HepG2 (cell line): ENCODE data around the gene TST. TPM values are rescaled to one million over a fixed set of nuclear protein-coding genes. Genes with fewer than 3 reads are reported as not detected.
A peak's percentile ranks its signal among the peaks of the same experiment; 100 is the strongest.

Experiments
- ARID3A ChIP-seq: IDR thresholded peaks from 2 replicates; pipeline ENCODE4 v1.6.1; 2012; ENCODE audit warnings: low read depth, low read length, improper control_type of control experiment
- ATF5 ChIP-seq: sonication (generic); formaldehyde crosslinking; IDR thresholded peaks from 2 replicates; pipeline ENCODE4 v1.4.0; 2020; ENCODE audit warnings: mild to moderate bottlenecking, low read depth, missing genetic modification reagents
- DMTF1 ChIP-seq: sonication (generic); formaldehyde crosslinking; IDR thresholded peaks from 2 replicates; pipeline ENCODE4 v1.4.0; 2020; ENCODE audit warnings: mild to moderate bottlenecking, missing genetic modification reagents
- ELF3 ChIP-seq: IDR thresholded peaks from 2 replicates; pipeline ENCODE4 v1.6.1; 2016; ENCODE audit warnings: missing genetic modification reagents, missing compliant biosample characterization
- FOXA3 ChIP-seq: IDR thresholded peaks from 2 replicates; pipeline ENCODE4 v1.6.1; 2016; ENCODE audit warnings: missing genetic modification reagents, missing compliant biosample characterization
- HINFP ChIP-seq: sonication (generic); formaldehyde crosslinking; IDR thresholded peaks from 2 replicates; pipeline ENCODE4 v1.4.0; 2020; ENCODE audit warnings: low read depth, mild to moderate bottlenecking, missing genetic modification reagents
- IRF2 ChIP-seq: IDR thresholded peaks from 2 replicates; pipeline ENCODE4 v1.6.1; 2018; ENCODE audit warnings: missing genetic modification reagents, missing compliant biosample characterization
- KDM3A ChIP-seq: IDR thresholded peaks from 2 replicates; pipeline ENCODE4 v1.6.1; 2018; ENCODE audit warnings: low read depth, missing compliant biosample characterization
- NFE2L1 ChIP-seq: sonication (generic); formaldehyde crosslinking; IDR thresholded peaks from 2 replicates; pipeline ENCODE4 v1.4.0; 2020; ENCODE audit warnings: missing genetic modification reagents, mild to moderate bottlenecking, borderline replicate concordance
- NR1H2 ChIP-seq: sonication (generic); formaldehyde crosslinking; IDR thresholded peaks from 2 replicates; pipeline ENCODE4 v1.8.1; 2022; ENCODE audit warnings: low read depth, missing genetic modification reagents, borderline replicate concordance
- SNRNP70 ChIP-seq: fragments of 200-400 bp; formaldehyde crosslinking; IDR thresholded peaks from 2 replicates; pipeline ENCODE4 v1.6.1; 2017; ENCODE audit warnings: mild to moderate bottlenecking, low read depth, low read length, moderate library complexity
- STAG1 ChIP-seq: sonication (generic); formaldehyde crosslinking; IDR thresholded peaks from 2 replicates; pipeline ENCODE4 v1.4.0; 2020; ENCODE audit warnings: missing genetic modification reagents
- U2AF2 ChIP-seq: fragments of 200-400 bp; formaldehyde crosslinking; IDR thresholded peaks from 2 replicates; pipeline ENCODE4 v1.6.1; 2017; ENCODE audit warnings: low read depth, mild to moderate bottlenecking, low read length
- ZBTB34 ChIP-seq: sonication (generic); formaldehyde crosslinking; IDR thresholded peaks from 2 replicates; pipeline ENCODE4 v1.8.0; 2022; ENCODE audit warnings: mild to moderate bottlenecking, missing genetic modification reagents
- ZFAT ChIP-seq: sonication (generic); formaldehyde crosslinking; conservative IDR thresholded peaks from 2 replicates; pipeline ENCODE4 v1.8.1; 2023; ENCODE audit warnings: missing genetic modification reagents, inconsistent platforms
- ZFP36 ChIP-seq: fragments of 150-350 bp; IDR thresholded peaks from 2 replicates; pipeline ENCODE4 v1.6.1; 2018; ENCODE audit warnings: borderline replicate concordance, low read length, low read depth; ENCODE audit not compliant: partially characterized antibody
- ZNF33A ChIP-seq: sonication (generic); formaldehyde crosslinking; IDR thresholded peaks from 2 replicates; pipeline ENCODE4 v1.5.1; 2020; ENCODE audit warnings: missing genetic modification reagents, mild to moderate bottlenecking, moderate library complexity, borderline replicate concordance
- ZNF589 ChIP-seq: sonication (generic); formaldehyde crosslinking; conservative IDR thresholded peaks from 2 replicates; pipeline ENCODE4 v1.8.0; 2022; ENCODE audit warnings: mild to moderate bottlenecking, moderate library complexity, missing genetic modification reagents
- ZNF652 ChIP-seq: IDR thresholded peaks from 2 replicates; pipeline ENCODE4 v1.6.1; 2016; ENCODE audit warnings: low read depth, borderline replicate concordance
- ZNF709 ChIP-seq: sonication (generic); formaldehyde crosslinking; IDR thresholded peaks from 2 replicates; pipeline ENCODE4 v1.5.0; 2020; ENCODE audit warnings: mild to moderate bottlenecking, missing genetic modification reagents
- ZNF772 ChIP-seq: sonication (generic); formaldehyde crosslinking; IDR thresholded peaks from 2 replicates; pipeline ENCODE4 v1.5.0; 2020; ENCODE audit warnings: mild to moderate bottlenecking, missing genetic modification reagents
- ZNF788 ChIP-seq: sonication (generic); formaldehyde crosslinking; IDR thresholded peaks from 2 replicates; pipeline ENCODE4 v1.5.0; 2020; ENCODE audit warnings: mild to moderate bottlenecking, missing genetic modification reagents, borderline replicate concordance
- ZNF83 ChIP-seq: sonication (generic); formaldehyde crosslinking; IDR thresholded peaks from 2 replicates; pipeline ENCODE4 v1.4.0; 2020; ENCODE audit warnings: missing genetic modification reagents, mild to moderate bottlenecking, borderline replicate concordance
- polyA plus RNA-seq, 8 experiments: library from polyadenylated mRNA; depleted of rRNA in 3 of 8; stranded (reverse) in 7 of 8; unstranded in 1 of 8; fragments of >200 nt; fragmentation: Illumina TruSeq in 4 of 8; extraction: Trizol in 4 of 8; gene quantifications; 2 replicates each; pipeline versions ENCODE4 v1.2.1 to v1.2.3, GENCODE V29; 2011 to 2016; ENCODE audit warnings: low read depth in 4 of 8, missing spikeins in 1 of 8, mixed read lengths in 1 of 8; ENCODE audit not compliant: insufficient read depth in 1 of 8
- total RNA-seq, 5 experiments: library from RNA; depleted of rRNA; stranded (reverse); fragments of >200 nt; fragmentation: Illumina TruSeq; extraction: Trizol; gene quantifications; 2 replicates each; pipeline ENCODE4 v1.2.3, GENCODE V29; 2016; ENCODE audit warnings: low read depth in 1 of 5

TST gene
- total and polyA plus RNA-seq, 2 of the 13 experiments (the other 11 are each of a cell fraction or from before 2014, with no cell fraction given), result 44.6 to 63.6 TPM

GRCh38 chr22:36977947-36978660, 41.1 kb downstream of the TST start (continued):
- TF ChIP-seq STAG1 (CRISPR knock-in tag) (peak; percentile 77), SNRNP70 (no peak), ZBTB34 (CRISPR knock-in tag) (no peak), ZNF709 (CRISPR knock-in tag) (no peak), NFE2L1 (CRISPR knock-in tag) (no peak), KDM3A (CRISPR knock-in tag) (no peak), ZNF652 (CRISPR knock-in tag) (no peak), DMTF1 (CRISPR knock-in tag) (no peak), FOXA3 (CRISPR knock-in tag) (peak; percentile 22; the same call in 1 of the 2 replicates), ZNF772 (no peak), ARID3A (no peak), ZNF33A (CRISPR knock-in tag) (no peak), ATF5 (no peak), ZFAT (CRISPR knock-in tag) (no peak), U2AF2 (no peak), HINFP (CRISPR knock-in tag) (peak; percentile 99), ELF3 (CRISPR knock-in tag) (peak; percentile 60; the same call in 1 of the 2 replicates), ZFP36 (no peak), ZNF83 (CRISPR knock-in tag) (no peak), NR1H2 (CRISPR knock-in tag) (no peak), ZNF788 (no peak), ZNF589 (CRISPR knock-in tag) (no peak), IRF2 (peak; percentile 68; the same call in 1 of the 2 replicates)
